IPS DF 4.7 (cell line): ENCODE results near the gene MTRF1.

ENCODE experiments used
- DNase-seq: peaks from one replicate; pipeline ENCODE4 v3.0.0-alpha.2; 2013; ENCODE audit warnings: low spot score; ENCODE audit errors: extremely low read depth

MTRF1 gene

GRCh38 chr13:41263261-41263971, at the start of gene MTRF1:
Gene MTRF1, minus strand, starts transcription at chr13:41263576. Its CDS starts 2,669 bp downstream, at chr13:41260907.
- DNase-seq = no peak

DNA sequence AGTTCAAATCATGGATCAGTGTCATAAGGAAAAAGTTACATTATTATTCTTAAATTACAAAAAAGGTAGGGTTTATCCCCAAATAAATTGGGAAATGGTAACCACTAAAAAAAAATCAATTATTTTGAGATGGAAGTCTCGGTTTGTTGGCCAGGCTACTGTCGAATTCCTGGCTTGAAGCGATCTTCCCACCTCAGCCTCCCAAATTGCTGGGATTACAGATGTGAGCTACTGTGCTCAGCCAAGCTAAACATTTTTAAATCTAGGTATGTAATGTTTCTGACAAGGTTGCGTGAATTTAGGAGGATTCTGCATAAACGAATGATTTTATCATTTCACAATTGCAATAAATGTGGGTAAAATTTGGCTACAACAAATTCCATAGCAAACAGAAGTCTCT, 49.7 kb upstream of the MTRF1 start:
- DNase-seq = no peak

- no peak for DNase-seq
Measured at GRCh38 chr13:41312176-41312500, 48.8 kb upstream of the MTRF1 start.

DNA sequence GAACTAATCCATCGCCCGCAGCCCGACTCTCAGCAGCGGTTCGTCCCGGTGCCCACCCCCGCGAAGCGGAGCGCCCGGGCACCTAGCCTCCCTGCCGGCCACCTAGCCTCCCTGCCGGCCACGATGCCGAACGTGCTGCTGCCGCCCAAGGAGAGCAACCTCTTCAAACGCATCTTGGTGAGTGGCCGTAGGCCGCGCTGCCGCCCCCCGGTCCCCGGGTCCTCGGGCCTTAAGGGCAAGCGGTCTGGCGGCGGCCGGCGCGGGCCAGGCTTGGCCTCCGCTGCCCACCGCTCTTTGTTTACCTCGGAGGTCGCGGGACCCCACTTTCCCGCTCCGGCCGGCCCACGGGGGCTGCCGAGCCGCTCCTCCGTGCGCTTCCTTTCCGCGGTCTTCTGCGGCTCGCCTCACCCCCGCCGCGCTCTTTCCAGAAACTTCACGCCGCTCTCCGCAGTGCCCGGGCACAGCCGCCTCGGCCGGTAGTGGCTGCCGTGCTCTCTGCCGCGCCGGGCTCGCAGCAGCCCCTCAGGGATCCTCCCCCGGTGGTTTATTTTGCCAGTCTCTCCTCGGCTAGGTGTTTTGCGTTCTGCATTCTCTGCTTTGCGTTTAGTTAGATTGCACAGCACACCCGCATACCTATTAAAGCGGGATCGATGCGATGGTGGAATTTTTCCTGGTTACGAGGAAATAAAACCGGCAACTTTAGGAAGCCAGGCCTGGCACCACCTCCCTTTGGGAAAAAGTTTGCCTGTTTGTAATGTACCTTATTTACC, 48.2 kb upstream of the MTRF1 start:
- no peak for DNase-seq

DNA sequence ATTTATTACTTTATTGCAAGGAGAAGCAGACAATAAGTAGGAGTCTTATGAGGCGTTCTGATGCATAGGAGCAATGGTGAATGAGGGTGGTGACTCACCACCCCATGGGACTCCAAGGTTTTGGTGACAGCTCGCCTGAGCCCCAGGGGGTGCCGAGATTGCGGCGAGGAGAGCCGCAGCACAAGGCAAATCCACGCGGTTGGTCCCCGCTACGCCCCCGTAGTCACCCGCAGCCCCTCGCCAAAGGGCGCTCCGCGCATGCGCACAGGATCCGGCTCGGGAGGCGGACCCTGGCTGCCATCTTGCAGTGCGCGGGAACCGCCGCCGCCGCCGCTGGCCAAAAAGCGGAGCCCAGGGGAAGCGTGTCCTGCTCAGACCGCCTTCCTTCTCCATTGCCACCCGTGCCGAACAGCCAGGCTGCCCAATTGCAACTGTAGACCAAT, 47.6 kb upstream of the MTRF1 start, which contains the start of gene NAA16:
Gene NAA16, plus strand, starts transcription at position 305 of the 443 bp plus-strand sequence. CDS start 262 bp downstream, outside the sequence.
- peak; percentile 28 for DNase-seq

DNA sequence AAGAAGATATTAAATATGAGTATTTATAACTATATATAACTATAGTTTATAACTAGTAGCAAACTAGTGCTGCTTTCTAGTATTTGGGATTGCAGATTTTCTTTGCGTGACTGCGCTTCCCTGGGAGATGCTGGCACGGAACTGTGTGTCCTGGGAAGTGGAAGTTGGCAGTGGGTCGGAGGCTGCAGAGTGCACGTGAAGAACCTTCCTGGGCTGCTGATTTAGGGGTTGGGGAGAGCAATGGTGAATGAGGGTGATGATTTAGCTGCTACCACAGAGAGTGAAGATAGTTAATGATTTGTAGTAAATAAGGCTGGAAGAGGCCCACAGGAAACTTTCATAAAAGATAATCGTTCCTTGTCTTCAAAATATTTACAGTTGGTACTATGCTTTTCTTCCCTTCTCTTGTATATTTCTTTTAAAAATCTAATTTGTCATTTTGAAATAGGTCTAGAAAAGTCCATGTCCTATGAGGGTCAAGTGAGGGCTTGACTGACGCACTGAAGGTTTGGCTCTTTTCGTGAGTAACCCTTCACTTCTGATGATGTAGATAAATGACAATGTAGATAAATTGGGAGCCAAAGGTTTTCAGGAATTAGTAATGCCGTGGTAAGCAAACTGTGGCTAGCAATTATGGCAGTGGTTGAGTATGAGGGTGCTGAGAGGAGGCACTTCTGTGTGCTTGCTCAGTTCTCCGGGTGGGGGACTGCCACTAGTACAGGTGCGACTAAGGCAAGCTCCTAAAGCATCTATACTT, 44.7 kb upstream of the MTRF1 start:
- no peak for DNase-seq

- DNase-seq = no peak
Measured at GRCh38 chr13:41306271-41307145, 43.1 kb upstream of the MTRF1 start.

- no peak for DNase-seq
Measured at GRCh38 chr13:41304551-41304950, 41.2 kb upstream of the MTRF1 start.

GRCh38 chr13:41302743-41303142, 39.4 kb upstream of the MTRF1 start:
- no peak for DNase-seq

DNA sequence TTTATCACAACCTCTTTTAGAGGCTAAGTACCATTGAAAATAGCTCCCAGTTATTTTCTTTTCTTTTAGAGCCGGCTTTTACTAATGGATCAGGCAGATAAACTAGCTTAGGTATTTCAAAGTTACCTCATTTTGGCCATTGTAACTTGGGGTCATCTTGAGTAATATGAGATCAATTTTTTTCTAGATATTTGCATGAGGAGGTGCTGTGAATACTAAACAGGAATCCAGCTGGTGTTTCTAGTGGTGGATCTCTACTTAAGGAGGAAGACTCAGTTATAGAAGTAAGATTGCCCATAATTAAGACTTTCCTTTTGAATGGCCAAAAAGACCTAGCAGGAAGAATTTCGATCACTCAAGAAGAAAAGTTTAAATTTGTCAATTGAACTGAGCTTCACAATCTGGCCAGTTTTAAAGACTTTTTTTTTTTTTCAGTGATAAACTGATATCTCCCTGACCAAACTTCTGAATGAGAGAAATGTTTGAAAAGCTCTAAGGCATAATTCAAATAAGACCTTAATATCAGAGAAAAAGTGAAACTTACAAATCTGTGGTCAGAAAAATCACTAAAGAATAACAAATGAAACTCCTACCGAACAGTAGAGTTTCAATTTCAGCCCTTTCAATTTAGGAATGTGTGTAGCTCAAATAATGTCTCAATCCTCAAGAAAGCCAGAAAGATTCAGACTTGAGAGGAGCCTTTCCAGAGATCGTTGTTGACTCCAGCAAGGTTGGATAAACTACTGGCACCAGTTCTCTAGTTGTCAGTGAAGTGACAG, 36.1 kb upstream of the MTRF1 start:
- DNase-seq = no peak

DNA sequence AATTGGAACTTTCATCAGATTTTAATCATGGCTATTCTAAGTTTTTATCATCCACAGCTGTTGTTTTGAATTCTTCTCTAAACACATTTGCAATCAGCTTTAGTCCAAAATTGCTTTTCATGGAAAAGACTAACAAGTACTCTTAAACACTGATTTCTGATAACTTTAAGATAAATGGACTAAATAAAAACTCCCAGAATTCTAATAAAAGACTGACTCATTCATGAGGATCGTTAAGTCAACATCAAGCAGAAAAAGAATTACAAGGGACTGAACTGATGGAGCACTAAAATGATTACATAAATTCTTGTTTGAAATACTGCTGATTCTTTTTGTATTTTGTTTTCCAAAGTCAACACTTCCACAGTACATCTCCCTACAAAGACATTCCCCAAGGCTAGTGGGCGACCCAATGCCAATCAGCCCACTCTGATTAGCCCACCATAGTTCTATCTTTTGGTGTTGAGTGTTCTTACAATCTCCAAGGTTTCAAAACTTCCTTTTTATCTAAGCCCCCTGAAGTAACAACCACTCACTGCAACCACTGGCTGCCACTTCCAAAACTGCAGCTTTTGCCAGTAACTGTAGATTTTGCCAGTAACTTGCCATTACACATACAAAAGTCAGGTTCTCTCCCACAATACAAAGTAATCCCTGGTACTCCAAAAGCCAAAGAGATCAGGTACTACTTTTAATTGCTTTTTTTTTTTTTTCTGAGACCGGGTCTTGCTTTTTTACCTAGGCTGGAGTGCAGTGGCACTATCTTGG, 33.7 kb upstream of the MTRF1 start:
- no peak for DNase-seq

- DNase-seq = no peak
Measured at GRCh38 chr13:41295973-41296372, 32.6 kb upstream of the MTRF1 start.

GRCh38 chr13:41294914-41295313, 31.5 kb upstream of the MTRF1 start:
- no peak for DNase-seq

GRCh38 chr13:41293272-41293671, 29.9 kb upstream of the MTRF1 start:
- DNase-seq = no peak

DNA sequence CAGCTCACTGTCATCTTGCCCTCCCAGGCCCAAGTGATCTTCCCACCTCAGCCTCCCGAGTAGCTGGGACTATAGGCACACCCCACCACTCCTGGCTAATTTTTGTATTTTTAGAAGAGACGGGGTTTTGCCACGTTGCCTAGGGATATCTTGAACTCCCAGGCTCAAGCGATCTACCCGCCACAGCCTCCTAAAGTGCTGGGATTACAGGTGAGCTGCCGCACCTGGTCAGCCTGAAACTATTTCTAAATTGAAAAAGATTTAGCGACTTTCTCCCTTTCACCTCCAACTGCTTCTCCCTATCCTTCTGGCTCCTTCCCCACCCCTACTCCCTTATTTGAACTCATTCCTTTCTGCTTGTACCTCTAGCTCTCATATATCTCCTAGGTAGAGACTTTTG, 27.9 kb upstream of the MTRF1 start:
- DNase-seq = no peak

DNA sequence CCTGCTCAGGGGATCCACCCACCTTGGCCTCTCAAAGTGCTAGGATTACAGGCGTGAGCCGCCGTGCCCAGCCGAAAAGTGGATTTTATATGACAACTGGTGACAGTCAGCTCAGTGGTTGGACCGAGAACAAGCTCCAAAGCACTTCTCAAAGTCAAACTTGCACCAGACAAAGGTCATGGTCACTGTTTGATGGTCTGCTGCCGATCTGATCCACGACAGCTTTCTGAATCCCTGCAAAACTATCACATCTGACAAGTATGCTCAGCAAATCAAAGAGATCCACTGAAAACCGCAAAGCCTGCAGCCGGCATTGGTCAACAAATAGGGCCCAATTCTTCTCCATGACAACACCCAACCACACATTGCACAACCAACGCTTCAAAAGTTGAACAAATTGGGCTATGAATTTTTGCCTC, 26.1 kb upstream of the MTRF1 start:
- no peak for DNase-seq

DNA sequence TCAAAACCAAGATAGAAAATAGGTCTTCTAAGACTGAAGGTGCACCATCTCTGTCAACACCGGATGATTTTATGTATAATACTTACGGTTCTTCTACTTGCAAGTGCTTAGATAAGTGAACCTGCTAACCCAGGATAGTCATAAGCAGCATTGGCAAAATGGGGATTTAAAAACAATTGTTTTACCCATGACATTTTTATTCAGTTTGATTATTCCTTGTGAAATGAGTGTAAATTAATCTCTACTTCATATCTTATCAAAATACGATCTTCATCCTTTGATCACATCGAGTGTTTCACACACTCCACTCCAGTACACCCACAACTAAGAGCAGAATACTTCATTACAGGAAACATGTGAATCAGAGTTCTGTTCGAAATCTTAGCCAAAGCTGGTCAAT, 23.0 kb upstream of the MTRF1 start:
- DNase-seq = no peak

GRCh38 chr13:41284512-41285288, 21.3 kb upstream of the MTRF1 start:
- no peak for DNase-seq

DNA sequence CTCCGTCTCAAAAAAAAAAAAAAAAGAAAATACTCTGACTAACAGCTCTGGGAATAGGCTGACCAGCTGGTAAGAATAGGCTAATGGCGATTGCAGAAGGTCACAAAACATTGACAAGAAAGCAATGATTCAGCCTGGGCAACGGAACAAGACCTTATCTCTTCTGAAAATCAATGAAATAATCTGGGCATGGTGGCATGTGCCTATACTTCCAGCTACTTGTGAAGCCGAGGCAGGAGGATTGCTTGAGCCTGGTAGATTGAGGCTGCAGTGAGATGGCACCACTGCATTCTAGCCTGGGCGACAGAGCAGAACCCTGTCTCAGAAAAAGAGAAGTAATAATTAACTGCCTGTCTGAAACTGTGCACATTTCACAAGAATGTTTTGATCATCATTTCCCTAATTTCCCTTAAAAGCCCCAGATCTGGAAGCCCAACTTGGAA, 18.8 kb upstream of the MTRF1 start:
- no peak for DNase-seq
